HepG2 (cell line): ENCODE data around the gene CYSRT1. TPM values are rescaled to one million over a fixed set of nuclear protein-coding genes. Genes with fewer than 3 reads are reported as not detected.
A peak's percentile ranks its signal among the peaks of the same experiment; 100 is the strongest.

Experiments
- HDAC2 ChIP-seq: sonication (generic); formaldehyde crosslinking; IDR thresholded peaks from 2 replicates; pipeline ENCODE4 v1.4.0; 2020; ENCODE audit warnings: missing genetic modification reagents
- PAXIP1 ChIP-seq: sonication (generic); formaldehyde crosslinking; conservative IDR thresholded peaks from 2 replicates; pipeline ENCODE4 v1.4.0; 2020; ENCODE audit warnings: mild to moderate bottlenecking, missing genetic modification reagents, moderate library complexity
- SNAPC2 ChIP-seq: sonication (generic); formaldehyde crosslinking; IDR thresholded peaks from 2 replicates; pipeline ENCODE4 v1.8.1; 2022; ENCODE audit warnings: mild to moderate bottlenecking, missing genetic modification reagents
- SP4 ChIP-seq: sonication (generic); formaldehyde crosslinking; IDR thresholded peaks from 2 replicates; pipeline ENCODE4 v1.8.1; 2023; ENCODE audit warnings: mild to moderate bottlenecking, missing genetic modification reagents
- TFAP4 ChIP-seq: sonication (generic); IDR thresholded peaks from 2 replicates; pipeline ENCODE4 v1.6.1; 2016; ENCODE audit warnings: low read depth, borderline replicate concordance
- USF2 ChIP-seq, 2 experiments: sonication (generic) in 1 of 2; formaldehyde crosslinking in 1 of 2; IDR thresholded peaks; 2 replicates each; pipeline versions ENCODE4 v1.5.1 to v1.6.1; 2011 to 2020; ENCODE audit warnings: borderline replicate concordance in 1 of 2, low read depth in 1 of 2, low read length in 1 of 2, mild to moderate bottlenecking in 1 of 2, missing genetic modification reagents in 1 of 2, moderate library complexity in 1 of 2
- ZNF354B ChIP-seq: sonication (generic); formaldehyde crosslinking; IDR thresholded peaks from 2 replicates; pipeline ENCODE4 v1.8.0; 2022; ENCODE audit warnings: mild to moderate bottlenecking, missing genetic modification reagents
- ZNF572 ChIP-seq: sonication (generic); formaldehyde crosslinking; IDR thresholded peaks from 2 replicates; pipeline ENCODE4 v1.5.1; 2020; ENCODE audit warnings: mild to moderate bottlenecking, missing genetic modification reagents
- polyA plus RNA-seq, 8 experiments: library from polyadenylated mRNA; depleted of rRNA in 3 of 8; stranded (reverse) in 7 of 8; unstranded in 1 of 8; fragments of >200 nt; fragmentation: Illumina TruSeq in 4 of 8; extraction: Trizol in 4 of 8; gene quantifications; 2 replicates each; pipeline versions ENCODE4 v1.2.1 to v1.2.3, GENCODE V29; 2011 to 2016; ENCODE audit warnings: low read depth in 4 of 8, missing spikeins in 1 of 8, mixed read lengths in 1 of 8; ENCODE audit not compliant: insufficient read depth in 1 of 8
- total RNA-seq, 5 experiments: library from RNA; depleted of rRNA; stranded (reverse); fragments of >200 nt; fragmentation: Illumina TruSeq; extraction: Trizol; gene quantifications; 2 replicates each; pipeline ENCODE4 v1.2.3, GENCODE V29; 2016; ENCODE audit warnings: low read depth in 1 of 5
- TF ChIP-seq, protein P1 (sequence below): IDR thresholded peaks from 2 replicates; pipeline ENCODE4 v1.4.0; 2020; ENCODE audit warnings: mild to moderate bottlenecking, missing genetic modification reagents
- TF ChIP-seq, protein P2 (sequence below): sonication (generic); formaldehyde crosslinking; IDR thresholded peaks from 2 replicates; pipeline ENCODE4 v1.8.0; 2022; ENCODE audit warnings: missing genetic modification reagents, mild to moderate bottlenecking, moderate library complexity, borderline replicate concordance
- TF ChIP-seq, protein P3 (sequence below): sonication (generic); formaldehyde crosslinking; IDR thresholded peaks from 2 replicates; pipeline ENCODE4 v1.4.0; 2020; ENCODE audit warnings: mild to moderate bottlenecking, missing genetic modification reagents

CYSRT1 gene
- total and polyA plus RNA-seq, 2 of the 13 experiments (the other 11 are each of a cell fraction or from before 2014, with no cell fraction given) = 1.5 to 2.1 TPM

GRCh38 chr9:137228506-137228967 lies 3.6 kb downstream of the CYSRT1 start (continued):
- no peak for TF ChIP-seq PAXIP1
- TF ChIP-seq, protein P1, sequence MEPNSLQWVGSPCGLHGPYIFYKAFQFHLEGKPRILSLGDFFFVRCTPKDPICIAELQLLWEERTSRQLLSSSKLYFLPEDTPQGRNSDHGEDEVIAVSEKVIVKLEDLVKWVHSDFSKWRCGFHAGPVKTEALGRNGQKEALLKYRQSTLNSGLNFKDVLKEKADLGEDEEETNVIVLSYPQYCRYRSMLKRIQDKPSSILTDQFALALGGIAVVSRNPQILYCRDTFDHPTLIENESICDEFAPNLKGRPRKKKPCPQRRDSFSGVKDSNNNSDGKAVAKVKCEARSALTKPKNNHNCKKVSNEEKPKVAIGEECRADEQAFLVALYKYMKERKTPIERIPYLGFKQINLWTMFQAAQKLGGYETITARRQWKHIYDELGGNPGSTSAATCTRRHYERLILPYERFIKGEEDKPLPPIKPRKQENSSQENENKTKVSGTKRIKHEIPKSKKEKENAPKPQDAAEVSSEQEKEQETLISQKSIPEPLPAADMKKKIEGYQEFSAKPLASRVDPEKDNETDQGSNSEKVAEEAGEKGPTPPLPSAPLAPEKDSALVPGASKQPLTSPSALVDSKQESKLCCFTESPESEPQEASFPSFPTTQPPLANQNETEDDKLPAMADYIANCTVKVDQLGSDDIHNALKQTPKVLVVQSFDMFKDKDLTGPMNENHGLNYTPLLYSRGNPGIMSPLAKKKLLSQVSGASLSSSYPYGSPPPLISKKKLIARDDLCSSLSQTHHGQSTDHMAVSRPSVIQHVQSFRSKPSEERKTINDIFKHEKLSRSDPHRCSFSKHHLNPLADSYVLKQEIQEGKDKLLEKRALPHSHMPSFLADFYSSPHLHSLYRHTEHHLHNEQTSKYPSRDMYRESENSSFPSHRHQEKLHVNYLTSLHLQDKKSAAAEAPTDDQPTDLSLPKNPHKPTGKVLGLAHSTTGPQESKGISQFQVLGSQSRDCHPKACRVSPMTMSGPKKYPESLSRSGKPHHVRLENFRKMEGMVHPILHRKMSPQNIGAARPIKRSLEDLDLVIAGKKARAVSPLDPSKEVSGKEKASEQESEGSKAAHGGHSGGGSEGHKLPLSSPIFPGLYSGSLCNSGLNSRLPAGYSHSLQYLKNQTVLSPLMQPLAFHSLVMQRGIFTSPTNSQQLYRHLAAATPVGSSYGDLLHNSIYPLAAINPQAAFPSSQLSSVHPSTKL (CRISPR knock-in tag) = peak; percentile 19; the same call in 1 of the 2 replicates
- peak; percentile 28; the same call in 1 of the 2 replicates for TF ChIP-seq HDAC2 (CRISPR knock-in tag)
- TF ChIP-seq, protein P2, sequence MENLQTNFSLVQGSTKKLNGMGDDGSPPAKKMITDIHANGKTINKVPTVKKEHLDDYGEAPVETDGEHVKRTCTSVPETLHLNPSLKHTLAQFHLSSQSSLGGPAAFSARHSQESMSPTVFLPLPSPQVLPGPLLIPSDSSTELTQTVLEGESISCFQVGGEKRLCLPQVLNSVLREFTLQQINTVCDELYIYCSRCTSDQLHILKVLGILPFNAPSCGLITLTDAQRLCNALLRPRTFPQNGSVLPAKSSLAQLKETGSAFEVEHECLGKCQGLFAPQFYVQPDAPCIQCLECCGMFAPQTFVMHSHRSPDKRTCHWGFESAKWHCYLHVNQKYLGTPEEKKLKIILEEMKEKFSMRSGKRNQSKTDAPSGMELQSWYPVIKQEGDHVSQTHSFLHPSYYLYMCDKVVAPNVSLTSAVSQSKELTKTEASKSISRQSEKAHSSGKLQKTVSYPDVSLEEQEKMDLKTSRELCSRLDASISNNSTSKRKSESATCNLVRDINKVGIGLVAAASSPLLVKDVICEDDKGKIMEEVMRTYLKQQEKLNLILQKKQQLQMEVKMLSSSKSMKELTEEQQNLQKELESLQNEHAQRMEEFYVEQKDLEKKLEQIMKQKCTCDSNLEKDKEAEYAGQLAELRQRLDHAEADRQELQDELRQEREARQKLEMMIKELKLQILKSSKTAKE (CRISPR knock-in tag) = 0 out of 2 replicates have a peak, but pooled peaks have one; percentile 30
- 0 out of 2 replicates have a peak, but pooled peaks have one; percentile 53 for TF ChIP-seq ZNF572
- no peak for TF ChIP-seq USF2 (IDR thresholded peaks at IDR 0.05; ENCODE audit: low read depth, low read length)
- no peak for TF ChIP-seq USF2 (CRISPR knock-in tag; IDR thresholded peaks at IDR 0.05; ENCODE audit: borderline replicate concordance)
- no peak for TF ChIP-seq SNAPC2 (CRISPR knock-in tag)
- TF ChIP-seq ZNF354B (CRISPR knock-in tag) = 0 out of 2 replicates have a peak, but pooled peaks have one; percentile 29
- TF ChIP-seq, protein P3, sequence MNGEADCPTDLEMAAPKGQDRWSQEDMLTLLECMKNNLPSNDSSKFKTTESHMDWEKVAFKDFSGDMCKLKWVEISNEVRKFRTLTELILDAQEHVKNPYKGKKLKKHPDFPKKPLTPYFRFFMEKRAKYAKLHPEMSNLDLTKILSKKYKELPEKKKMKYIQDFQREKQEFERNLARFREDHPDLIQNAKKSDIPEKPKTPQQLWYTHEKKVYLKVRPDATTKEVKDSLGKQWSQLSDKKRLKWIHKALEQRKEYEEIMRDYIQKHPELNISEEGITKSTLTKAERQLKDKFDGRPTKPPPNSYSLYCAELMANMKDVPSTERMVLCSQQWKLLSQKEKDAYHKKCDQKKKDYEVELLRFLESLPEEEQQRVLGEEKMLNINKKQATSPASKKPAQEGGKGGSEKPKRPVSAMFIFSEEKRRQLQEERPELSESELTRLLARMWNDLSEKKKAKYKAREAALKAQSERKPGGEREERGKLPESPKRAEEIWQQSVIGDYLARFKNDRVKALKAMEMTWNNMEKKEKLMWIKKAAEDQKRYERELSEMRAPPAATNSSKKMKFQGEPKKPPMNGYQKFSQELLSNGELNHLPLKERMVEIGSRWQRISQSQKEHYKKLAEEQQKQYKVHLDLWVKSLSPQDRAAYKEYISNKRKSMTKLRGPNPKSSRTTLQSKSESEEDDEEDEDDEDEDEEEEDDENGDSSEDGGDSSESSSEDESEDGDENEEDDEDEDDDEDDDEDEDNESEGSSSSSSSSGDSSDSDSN = 0 out of 2 replicates have a peak, but pooled peaks have one; percentile 25
- TF ChIP-seq TFAP4 = peak; percentile 40; the same call in 1 of the 2 replicates
- peak; percentile 35; the same call in 1 of the 2 replicates for TF ChIP-seq SP4 (CRISPR knock-in tag)
